IMR-90 (cell line): ENCODE data around the gene LAMC2. TPM values are rescaled to one million over a fixed set of nuclear protein-coding genes. Genes with fewer than 3 reads are reported as not detected.

Experiments used
- ATAC-seq: fragments of 200-7000 bp; cut with Tn5 transposase; 2 replicates; pipeline ENCODE4 v1.9.1; 2020; ENCODE audit warnings: low read depth, mild to moderate bottlenecking, moderate library complexity
- BruUV-seq: library from RNA; stranded (reverse); fragments of 400-500 nt; replicated peaks from 2 replicates; lab custom pipeline; 2021; lab: Mats Ljungman, UMichigan
- CTCF ChIA-PET: fragments of 300-600 bp; formaldehyde crosslinking; extraction: SDS; loops from one replicate; lab custom pipeline; 2021; ENCODE audit warnings: antibody characterized with exemption; lab: Yijun Ruan, JAX
- POLR2A ChIA-PET: fragments of 300-600 bp; sonication (Branson Sonifier 250); formaldehyde crosslinking; loops from one replicate; lab custom pipeline; 2022; ENCODE audit warnings: antibody characterized with exemption; ENCODE audit not compliant: unreplicated experiment; lab: Charles Lee
- DNase-seq: peaks from one replicate; pipeline ENCODE4 v3.0.0; 2013
- H2AFZ ChIP-seq: replicated peaks from 2 replicates; pipeline ENCODE3; 2013; ENCODE audit warnings: low read length, mild to moderate bottlenecking; ENCODE audit not compliant: poor library complexity
- H2AK5ac ChIP-seq: 2 replicates; pipeline ENCODE4 v1.6.1; 2013; ENCODE audit warnings: low read depth, low read length, inconsistent platforms
- H2AK9ac ChIP-seq: replicated peaks from 2 replicates; pipeline ENCODE3; 2013; ENCODE audit warnings: mild to moderate bottlenecking, low read depth, low read length, moderate library complexity; ENCODE audit not compliant: poor library complexity
- H2BK120ac ChIP-seq: 2 replicates; pipeline ENCODE4 v1.6.1; 2013; ENCODE audit warnings: low read depth, low read length, inconsistent platforms
- H2BK15ac ChIP-seq: 3 replicates; pipeline ENCODE4 v1.6.1; 2013; ENCODE audit warnings: low read depth, low read length, inconsistent platforms
- H2BK20ac ChIP-seq: 2 replicates; pipeline ENCODE4 v1.6.1; 2013; ENCODE audit warnings: low read depth, mild to moderate bottlenecking, inconsistent platforms, low read length, moderate library complexity
- H2BK5ac ChIP-seq: 2 replicates; pipeline ENCODE4 v1.6.1; 2013; ENCODE audit warnings: mild to moderate bottlenecking, low read depth, low read length, inconsistent platforms; ENCODE audit not compliant: poor library complexity, severe bottlenecking
- H3K14ac ChIP-seq: replicated peaks from 2 replicates; pipeline ENCODE4 v1.6.1; 2013; ENCODE audit warnings: low read depth, low read length, inconsistent platforms
- H3K18ac ChIP-seq: 2 replicates; pipeline ENCODE4 v1.6.1; 2013; ENCODE audit warnings: low read depth, low read length, control low read depth
- H3K23ac ChIP-seq: 2 replicates; pipeline ENCODE4 v1.6.1; 2013; ENCODE audit warnings: low read depth, low read length, inconsistent platforms
- H3K27ac ChIP-seq: 2 replicates; pipeline ENCODE4 v1.5.1; 2013; ENCODE audit warnings: mild to moderate bottlenecking, control low read depth, low read length; ENCODE audit not compliant: insufficient read depth
- H3K27me3 ChIP-seq: 2 replicates; pipeline ENCODE4 v1.6.1; 2013; ENCODE audit warnings: low read length; ENCODE audit not compliant: control insufficient read depth, insufficient read depth
- H3K36me3 ChIP-seq: 2 replicates; pipeline ENCODE4 v1.6.1; 2013; ENCODE audit warnings: low read length, mixed read lengths; ENCODE audit not compliant: control insufficient read depth, insufficient read depth
- H3K4ac ChIP-seq: 2 replicates; pipeline ENCODE4 v1.6.1; 2013; ENCODE audit warnings: low read depth, low read length, inconsistent platforms
- H3K4me1 ChIP-seq: 2 replicates; pipeline ENCODE4 v1.6.1; 2013; ENCODE audit warnings: low read length, mixed read lengths; ENCODE audit not compliant: control insufficient read depth, insufficient read depth
- H3K4me2 ChIP-seq: 2 replicates; pipeline ENCODE4 v1.6.1; 2013; ENCODE audit warnings: low read depth, mild to moderate bottlenecking, control low read depth, low read length, moderate library complexity
- H3K4me3 ChIP-seq: 2 replicates; pipeline ENCODE4 v1.5.1; 2013; ENCODE audit warnings: low read depth, mild to moderate bottlenecking, control low read depth, low read length, moderate library complexity; ENCODE audit not compliant: insufficient read depth
- H3K56ac ChIP-seq: 2 replicates; pipeline ENCODE4 v1.6.1; 2013; ENCODE audit warnings: low read length, inconsistent platforms; ENCODE audit not compliant: insufficient read depth; ENCODE audit errors: extremely low read depth
- H3K79me1 ChIP-seq, 2 experiments: 2 replicates each; pipeline ENCODE4 v1.6.1; 2013; ENCODE audit warnings: low read length in 2 of 2, inconsistent platforms in 1 of 2, low read depth in 1 of 2
- H3K9ac ChIP-seq: 2 replicates; pipeline ENCODE4 v1.6.1; 2013; ENCODE audit warnings: low read depth, low read length, control low read depth
- H3K9me1 ChIP-seq: 2 replicates; pipeline ENCODE4 v1.6.1; 2013; ENCODE audit warnings: low read length, inconsistent platforms; ENCODE audit not compliant: insufficient read depth
- H3K9me3 ChIP-seq: 2 replicates; pipeline ENCODE4 v1.6.1; 2013; ENCODE audit warnings: low read length; ENCODE audit not compliant: control insufficient read depth, insufficient read depth
- H4K20me1 ChIP-seq: 2 replicates; pipeline ENCODE4 v1.6.1; 2013; ENCODE audit warnings: low read length, inconsistent platforms; ENCODE audit not compliant: insufficient read depth
- H4K5ac ChIP-seq: 2 replicates; pipeline ENCODE4 v1.6.1; 2013; ENCODE audit warnings: mild to moderate bottlenecking, low read depth, low read length, control low read depth
- H4K8ac ChIP-seq, 2 experiments: 2 replicates each; pipeline ENCODE4 v1.6.1; 2013; ENCODE audit warnings: low read depth in 2 of 2, low read length in 2 of 2, control low read depth in 1 of 2, inconsistent platforms in 1 of 2
- H4K91ac ChIP-seq: 2 replicates; pipeline ENCODE4 v1.6.1; 2013; ENCODE audit warnings: low read depth, low read length, inconsistent platforms; ENCODE audit not compliant: insufficient read depth
- CEBPB ChIP-seq: IDR thresholded peaks from 2 replicates; pipeline ENCODE4 v1.6.1; 2012; ENCODE audit warnings: low read depth, low read length, improper control_type of control experiment
- MAZ ChIP-seq: IDR thresholded peaks from 2 replicates; pipeline ENCODE4 v1.6.1; 2012; ENCODE audit warnings: low read depth, mild to moderate bottlenecking, low read length, improper control_type of control experiment, moderate library complexity, borderline replicate concordance
- MXI1 ChIP-seq: IDR thresholded peaks from 2 replicates; pipeline ENCODE4 v1.6.1; 2012; ENCODE audit warnings: low read depth, mild to moderate bottlenecking, low read length, moderate library complexity, borderline replicate concordance
- NFE2L2 ChIP-seq: fragments of 150-350 bp; IDR thresholded peaks from 2 replicates; pipeline ENCODE4 v1.6.1; 2016; ENCODE audit warnings: low read depth, mild to moderate bottlenecking, low read length
- RCOR1 ChIP-seq: IDR thresholded peaks from 2 replicates; pipeline ENCODE4 v1.6.1; 2012; ENCODE audit warnings: mild to moderate bottlenecking, low read length, improper control_type of control experiment; ENCODE audit not compliant: insufficient replicate concordance
- USF2 ChIP-seq: fragments of 150-350 bp; IDR thresholded peaks from 2 replicates; pipeline ENCODE4 v1.6.1; 2017; ENCODE audit warnings: mild to moderate bottlenecking, antibody characterized with exemption, low read length, low read depth
- WGBS, 2 experiments: methylation state at CpG; one replicate each; pipeline versions ENCODE4 v1.1.5 to v1.1.7; 2013; ENCODE audit warnings: missing lambda C conversion rate in 2 of 2; ENCODE audit not compliant: insufficient read length in 1 of 2; ENCODE audit errors: extremely low coverage in 2 of 2; 5-methylcytosine and 5-hydroxymethylcytosine counted together
- dilution Hi-C: fragments of 300-500 bp; cut with HindIII; formaldehyde crosslinking; loops from one replicate; pipeline ENCODE4 v1.14.3; 2018; ENCODE audit warnings: low sequenced_read_pairs; ENCODE audit not compliant: unreplicated experiment
- in situ Hi-C: fragments of 300-500 bp; cut with MboI; formaldehyde crosslinking; loops from 3 replicates; pipeline ENCODE4 v1.14.3; 2019; ENCODE audit warnings: low sequenced_read_pairs, inconsistent platforms, mixed read lengths
- intact Hi-C: fragments of 100-400 bp; cut with micrococcal nuclease; formaldehyde crosslinking; loops from 2 replicates; pipeline ENCODE4 v1.10.0; 2022
- polyA plus RNA-seq, 3 experiments: library from polyadenylated mRNA; depleted of rRNA; stranded (reverse); fragments of >200 nt; gene quantifications; 2 replicates each; pipeline ENCODE4 v1.2.3, GENCODE V29; 2012; ENCODE audit warnings: low replicate concordance in 1 of 3
- total RNA-seq: library from RNA; depleted of rRNA; stranded (reverse); fragments of >200 nt; gene quantifications from 2 replicates; pipeline ENCODE4 v1.2.3, GENCODE V29; 2012

LAMC2 gene
- total and polyA plus RNA-seq, 2 of the 4 experiments (the other 2 are of a cell fraction): 2.3 to 2.8 TPM

- dilution Hi-C loops: no loop called here
- no peak overlapping the region for H3K27ac ChIP-seq
Observed at GRCh38 chr1:183218971-183219615, 33.0 kb downstream of the LAMC2 start.

More at GRCh38 chr1:183218971-183219615, 33.0 kb downstream of the LAMC2 start:
- WGBS, 2 experiments: 84% methylated on average over 2 of the region's 5 CpGs; no CpG with 5 or more reads in 1 of the 2 experiments
- no peak overlapping the region for H3K23ac ChIP-seq
- no peak overlapping the region for H2AFZ ChIP-seq
- no TSS peak for BruUV-seq
- H3K18ac ChIP-seq: 0 out of 2 replicates have a peak overlapping the region, but pooled peaks have one; percentile 7
- no peak overlapping the region for H3K4me3 ChIP-seq
- no peaks in the 10 kb centered on the region for H3K9me3 ChIP-seq
- H3K27me3 ChIP-seq: peaks cover 6% of the 10 kb centered on the region; the same call in 1 of the 2 replicates
- peaks cover 6% of the 10 kb centered on the region for H3K4me1 ChIP-seq
- H2BK120ac ChIP-seq: no peak overlapping the region
- no peaks in the 10 kb centered on the region for H3K36me3 ChIP-seq
- H4K8ac ChIP-seq: no peak overlapping the region
- intact Hi-C loops: loop anchor here (5.0 kb wide), 1 partner anchor 42 kb away; no protein-coding TSS in a partner anchor
- peaks cover 3% of the 10 kb centered on the region for H3K9me1 ChIP-seq
- no peak overlapping the region for H3K14ac ChIP-seq
- H4K5ac ChIP-seq: no peak overlapping the region
- CTCF ChIA-PET: interaction anchor here (1.2 to 1.7 kb wide), 3 partner anchors 9 to 11 kb away, joined by 3 to 6 read pairs (median 3); no protein-coding TSS in a partner anchor
- TF ChIP-seq NFE2L2 (no peak), MAZ (no peak), RCOR1 (no peak), MXI1 (no peak), CEBPB (no peak), USF2 (no peak)
- no peaks in the 10 kb centered on the region for H4K20me1 ChIP-seq
- no peak overlapping the region for H2BK5ac ChIP-seq
- H3K4ac ChIP-seq: no peak overlapping the region
- H4K91ac ChIP-seq: no peak overlapping the region
- no peak overlapping the region for H2AK9ac ChIP-seq
- ATAC-seq (no peak), DNase-seq (no peak)
- no peak overlapping the region for H3K9ac ChIP-seq
- no peak overlapping the region for H2BK20ac ChIP-seq
- H3K4me2 ChIP-seq: no peak overlapping the region
- 0 out of 3 replicates have a peak overlapping the region, but pooled peaks have one; percentile 41 for H2BK15ac ChIP-seq
- in situ Hi-C loops: no loop called here
- H2AK5ac ChIP-seq: peak overlapping the region; percentile 27; the same call in 1 of the 2 replicates
- POLR2A ChIA-PET: no interaction called here
- H3K79me1 ChIP-seq: no peaks in the 10 kb centered on the region
- no peak overlapping the region for H3K56ac ChIP-seq
